Hepatocyte (in vitro differentiated cells): ENCODE data around the gene AQP1.

ENCODE experiments used
- EZH2 ChIP-seq: fragments of 200-600 bp; sonication (generic); IDR thresholded peaks from 2 replicates; pipeline ENCODE4 v1.6.1; 2016; ENCODE audit warnings: antibody characterized with exemption, mild to moderate bottlenecking, borderline replicate concordance
- EZH2phosphoT487 ChIP-seq: fragments of 200-600 bp; sonication (generic); IDR thresholded peaks from one replicate; pipeline ENCODE4 v1.6.1; 2018; ENCODE audit warnings: antibody characterized with exemption, mild to moderate bottlenecking, low read depth, moderate library complexity; ENCODE audit not compliant: unreplicated experiment, severe bottlenecking
- TF ChIP-seq, protein P1 (sequence below): fragments of 200-600 bp; sonication (generic); IDR thresholded peaks from 2 replicates; pipeline ENCODE4 v1.5.1; 2016; ENCODE audit warnings: antibody characterized with exemption, mild to moderate bottlenecking; ENCODE audit not compliant: poor library complexity

DNA sequence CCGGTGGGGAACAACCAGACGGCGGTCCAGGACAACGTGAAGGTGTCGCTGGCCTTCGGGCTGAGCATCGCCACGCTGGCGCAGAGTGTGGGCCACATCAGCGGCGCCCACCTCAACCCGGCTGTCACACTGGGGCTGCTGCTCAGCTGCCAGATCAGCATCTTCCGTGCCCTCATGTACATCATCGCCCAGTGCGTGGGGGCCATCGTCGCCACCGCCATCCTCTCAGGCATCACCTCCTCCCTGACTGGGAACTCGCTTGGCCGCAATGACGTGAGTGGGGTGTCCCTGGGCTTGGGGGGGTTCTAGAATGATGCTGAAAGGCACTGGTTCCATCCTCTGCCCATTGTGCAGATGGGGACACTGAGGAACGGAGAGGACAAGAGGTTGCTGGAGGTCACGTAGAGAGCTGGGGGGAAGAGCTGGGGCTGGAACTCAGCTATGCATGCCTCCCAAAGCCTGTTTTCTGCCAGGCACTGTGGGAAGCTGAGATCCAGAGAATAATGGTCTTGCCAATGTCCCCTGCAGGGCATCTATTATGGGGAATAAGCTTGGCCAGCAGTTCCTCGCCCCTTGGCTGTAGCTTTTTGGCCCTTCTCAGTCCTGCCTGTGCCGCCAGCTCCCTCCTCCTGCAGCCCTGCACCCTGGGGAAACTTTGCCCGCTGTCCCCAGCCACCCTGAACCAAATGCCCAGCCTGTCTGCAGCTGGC is 523 bp downstream of the AQP1 start:
- TF ChIP-seq EZH2 (no peak), EZH2phosphoT487 (no peak)
- TF ChIP-seq, protein P1, sequence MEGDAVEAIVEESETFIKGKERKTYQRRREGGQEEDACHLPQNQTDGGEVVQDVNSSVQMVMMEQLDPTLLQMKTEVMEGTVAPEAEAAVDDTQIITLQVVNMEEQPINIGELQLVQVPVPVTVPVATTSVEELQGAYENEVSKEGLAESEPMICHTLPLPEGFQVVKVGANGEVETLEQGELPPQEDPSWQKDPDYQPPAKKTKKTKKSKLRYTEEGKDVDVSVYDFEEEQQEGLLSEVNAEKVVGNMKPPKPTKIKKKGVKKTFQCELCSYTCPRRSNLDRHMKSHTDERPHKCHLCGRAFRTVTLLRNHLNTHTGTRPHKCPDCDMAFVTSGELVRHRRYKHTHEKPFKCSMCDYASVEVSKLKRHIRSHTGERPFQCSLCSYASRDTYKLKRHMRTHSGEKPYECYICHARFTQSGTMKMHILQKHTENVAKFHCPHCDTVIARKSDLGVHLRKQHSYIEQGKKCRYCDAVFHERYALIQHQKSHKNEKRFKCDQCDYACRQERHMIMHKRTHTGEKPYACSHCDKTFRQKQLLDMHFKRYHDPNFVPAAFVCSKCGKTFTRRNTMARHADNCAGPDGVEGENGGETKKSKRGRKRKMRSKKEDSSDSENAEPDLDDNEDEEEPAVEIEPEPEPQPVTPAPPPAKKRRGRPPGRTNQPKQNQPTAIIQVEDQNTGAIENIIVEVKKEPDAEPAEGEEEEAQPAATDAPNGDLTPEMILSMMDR, result no peak
